ENCODE results near the gene CDC42EP4. TPM values are rescaled to one million over a fixed set of nuclear protein-coding genes. Genes with fewer than 3 reads are reported as not detected.

CDC42EP4 gene
- total RNA-seq, 1 donor from 2014 or later = 33.4 TPM

GRCh38 chr17:73331060-73331459 lies 19.3 kb upstream of the CDC42EP4 start:
- Mint-ChIP-seq H3K9me3 (no peaks in the 10 kb centered on the region), H3K36me3 (ENCODE audit: low read depth) (no peaks in the 10 kb centered on the region), H3K4me1 (peaks cover 6% of the 10 kb centered on the region), H3K4me3 (no peak overlapping the region), H3K27me3 (ENCODE audit: low read depth) (no peaks in the 10 kb centered on the region), H3K27ac (ENCODE audit: unreplicated experiment) (no peak overlapping the region)
- TF ChIP-seq, protein P1, sequence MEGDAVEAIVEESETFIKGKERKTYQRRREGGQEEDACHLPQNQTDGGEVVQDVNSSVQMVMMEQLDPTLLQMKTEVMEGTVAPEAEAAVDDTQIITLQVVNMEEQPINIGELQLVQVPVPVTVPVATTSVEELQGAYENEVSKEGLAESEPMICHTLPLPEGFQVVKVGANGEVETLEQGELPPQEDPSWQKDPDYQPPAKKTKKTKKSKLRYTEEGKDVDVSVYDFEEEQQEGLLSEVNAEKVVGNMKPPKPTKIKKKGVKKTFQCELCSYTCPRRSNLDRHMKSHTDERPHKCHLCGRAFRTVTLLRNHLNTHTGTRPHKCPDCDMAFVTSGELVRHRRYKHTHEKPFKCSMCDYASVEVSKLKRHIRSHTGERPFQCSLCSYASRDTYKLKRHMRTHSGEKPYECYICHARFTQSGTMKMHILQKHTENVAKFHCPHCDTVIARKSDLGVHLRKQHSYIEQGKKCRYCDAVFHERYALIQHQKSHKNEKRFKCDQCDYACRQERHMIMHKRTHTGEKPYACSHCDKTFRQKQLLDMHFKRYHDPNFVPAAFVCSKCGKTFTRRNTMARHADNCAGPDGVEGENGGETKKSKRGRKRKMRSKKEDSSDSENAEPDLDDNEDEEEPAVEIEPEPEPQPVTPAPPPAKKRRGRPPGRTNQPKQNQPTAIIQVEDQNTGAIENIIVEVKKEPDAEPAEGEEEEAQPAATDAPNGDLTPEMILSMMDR (conservative IDR thresholded peaks at IDR 0.05) = no peak
- DNase-seq (ENCODE audit: low read depth, low spot score) = no peak

DNA sequence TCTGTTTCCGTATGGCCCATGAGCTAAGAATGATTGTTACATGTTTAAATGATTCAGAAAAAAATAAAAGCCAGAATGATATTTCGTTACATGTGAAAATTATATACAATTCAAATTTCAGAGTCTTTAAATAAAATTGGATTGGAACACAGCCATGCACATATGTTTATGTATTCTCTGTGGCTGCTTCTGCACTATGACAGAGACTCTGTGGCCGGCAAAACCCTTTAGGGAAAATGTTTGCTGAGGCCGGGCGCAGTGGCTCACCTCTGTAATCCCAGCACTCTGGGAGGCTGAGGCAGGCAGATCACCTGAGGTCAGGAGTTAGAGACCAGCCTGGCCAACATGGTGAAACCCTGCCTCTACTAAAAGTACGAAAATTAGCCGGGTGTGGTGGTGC lies 15.9 kb upstream of the CDC42EP4 start:
- H3K4me3 Mint-ChIP-seq = no peak overlapping the region
- no peaks in the 10 kb centered on the region for H3K27me3 Mint-ChIP-seq (ENCODE audit: low read depth)
- H3K9me3 Mint-ChIP-seq = no peaks in the 10 kb centered on the region
- H3K4me1 Mint-ChIP-seq = peaks cover 22% of the 10 kb centered on the region
- H3K36me3 Mint-ChIP-seq (ENCODE audit: low read depth) = no peaks in the 10 kb centered on the region
- H3K27ac Mint-ChIP-seq (ENCODE audit: unreplicated experiment) = no peak overlapping the region
- TF ChIP-seq, protein P1 (conservative IDR thresholded peaks at IDR 0.05) = no peak
- no peak for DNase-seq (ENCODE audit: low read depth, low spot score)

GRCh38 chr17:73325527-73325842 lies 13.7 kb upstream of the CDC42EP4 start:
- TF ChIP-seq, protein P1 (conservative IDR thresholded peaks at IDR 0.05) = no peak
- no peaks in the 10 kb centered on the region for H3K9me3 Mint-ChIP-seq
- no peak for DNase-seq (ENCODE audit: low read depth, low spot score)
- no peaks in the 10 kb centered on the region for H3K27me3 Mint-ChIP-seq (ENCODE audit: low read depth)
- no peak overlapping the region for H3K4me3 Mint-ChIP-seq
- H3K36me3 Mint-ChIP-seq (ENCODE audit: low read depth) = no peaks in the 10 kb centered on the region
- H3K27ac Mint-ChIP-seq (ENCODE audit: unreplicated experiment) = no peak overlapping the region
- H3K4me1 Mint-ChIP-seq = peaks cover 29% of the 10 kb centered on the region

GRCh38 chr17:73324711-73325526 lies 13.1 kb upstream of the CDC42EP4 start:
- TF ChIP-seq, protein P1 (conservative IDR thresholded peaks at IDR 0.05) = no peak
- no peaks in the 10 kb centered on the region for H3K27me3 Mint-ChIP-seq (ENCODE audit: low read depth)
- H3K36me3 Mint-ChIP-seq (ENCODE audit: low read depth) = no peaks in the 10 kb centered on the region
- H3K4me3 Mint-ChIP-seq = no peak overlapping the region
- H3K9me3 Mint-ChIP-seq = no peaks in the 10 kb centered on the region
- H3K4me1 Mint-ChIP-seq = peaks cover 30% of the 10 kb centered on the region
- H3K27ac Mint-ChIP-seq (ENCODE audit: unreplicated experiment) = no peak overlapping the region
- DNase-seq (ENCODE audit: low read depth, low spot score) = no peak

- TF ChIP-seq, protein P1 (conservative IDR thresholded peaks at IDR 0.05) = no peak
- no peaks in the 10 kb centered on the region for H3K27me3 Mint-ChIP-seq (ENCODE audit: low read depth)
- no peak overlapping the region for H3K27ac Mint-ChIP-seq (ENCODE audit: unreplicated experiment)
- peaks cover 30% of the 10 kb centered on the region for H3K4me1 Mint-ChIP-seq
- H3K9me3 Mint-ChIP-seq = no peaks in the 10 kb centered on the region
- DNase-seq (ENCODE audit: low read depth, low spot score) = no peak
- no peaks in the 10 kb centered on the region for H3K36me3 Mint-ChIP-seq (ENCODE audit: low read depth)
- H3K4me3 Mint-ChIP-seq = no peak overlapping the region
Observed at GRCh38 chr17:73324160-73324475, 12.3 kb upstream of the CDC42EP4 start.
